Measurements from ENCODE around the gene AKAP11.

- TF ChIP-seq CTCF (IDR thresholded peaks at IDR 0.05) (no peak), POLR2A (IDR thresholded peaks at IDR 0.05) (no peak)
These were observed 76.6 kb downstream of the AKAP11 start for GRCh38 chr13:42348576-42348975.
